Measurements from ENCODE around the gene RASL10A.

The RASL10A gene

GRCh38 chr22:29325356-29325755 is 9.9 kb upstream of the RASL10A start:
- in situ Hi-C loops (cut with MboI; ENCODE audit: low sequenced_read_pairs): no loop called here

GRCh38 chr22:29323641-29324040 is 8.1 kb upstream of the RASL10A start:
- in situ Hi-C loops (cut with MboI; ENCODE audit: low sequenced_read_pairs): no loop called here

- in situ Hi-C loops (cut with MboI; ENCODE audit: low sequenced_read_pairs): no loop called here
Measured at GRCh38 chr22:29320546-29320945, 5.0 kb upstream of the RASL10A start.

- in situ Hi-C loops (cut with MboI; ENCODE audit: low sequenced_read_pairs): no loop called here
Measured at GRCh38 chr22:29319072-29319471, 3.6 kb upstream of the RASL10A start.

- in situ Hi-C loops (cut with MboI; ENCODE audit: low sequenced_read_pairs): no loop called here
Measured at GRCh38 chr22:29317827-29318454, 2.4 kb upstream of the RASL10A start.

GRCh38 chr22:29316141-29316828 is 788 bp upstream of the RASL10A start:
- in situ Hi-C loops (cut with MboI; ENCODE audit: low sequenced_read_pairs): no loop called here

GRCh38 chr22:29314537-29315285 is 786 bp downstream of the RASL10A start:
- in situ Hi-C loops (cut with MboI; ENCODE audit: low sequenced_read_pairs): no loop called here

- in situ Hi-C loops (cut with MboI; ENCODE audit: low sequenced_read_pairs): no loop called here
Measured at GRCh38 chr22:29313576-29314466, 1.7 kb downstream of the RASL10A start.

GRCh38 chr22:29313126-29313575 is 2.3 kb downstream of the RASL10A start:
- in situ Hi-C loops (cut with MboI; ENCODE audit: low sequenced_read_pairs): no loop called here

- in situ Hi-C loops (cut with MboI; ENCODE audit: low sequenced_read_pairs): no loop called here
Measured at GRCh38 chr22:29312218-29313125, 3.0 kb downstream of the RASL10A start.

- in situ Hi-C loops (cut with MboI; ENCODE audit: low sequenced_read_pairs): no loop called here
Measured at GRCh38 chr22:29311464-29312217, 3.9 kb downstream of the RASL10A start.

GRCh38 chr22:29310863-29311339 is 4.6 kb downstream of the RASL10A start:
- in situ Hi-C loops (cut with MboI; ENCODE audit: low sequenced_read_pairs): no loop called here

GRCh38 chr22:29310065-29310862 is 5.2 kb downstream of the RASL10A start:
- in situ Hi-C loops (cut with MboI; ENCODE audit: low sequenced_read_pairs): no loop called here

GRCh38 chr22:29309332-29310064 is 6.0 kb downstream of the RASL10A start:
- in situ Hi-C loops (cut with MboI; ENCODE audit: low sequenced_read_pairs): no loop called here

GRCh38 chr22:29308791-29309262 is 6.7 kb downstream of the RASL10A start:
- in situ Hi-C loops (cut with MboI; ENCODE audit: low sequenced_read_pairs): no loop called here

- in situ Hi-C loops (cut with MboI; ENCODE audit: low sequenced_read_pairs): no loop called here
Measured at GRCh38 chr22:29308148-29308790, 7.2 kb downstream of the RASL10A start.

GRCh38 chr22:29307596-29308147 is 7.8 kb downstream of the RASL10A start:
- in situ Hi-C loops (cut with MboI; ENCODE audit: low sequenced_read_pairs): no loop called here

Measured in hTERT RPE-1 (cell line).